Activated T-helper 1 cell treated with anti-CD3 and anti-CD28 coated beads, Interleukin-12 subunit alpha, Interleukin-12 subunit beta, Interleukin-2, Interleukin-4 antibody, amounts not matched to agents 30 ng/mL and 10 ng/mL and 1 ng/mL, durations not matched to agents 14 hours and 24 hours and 36 hours (primary cell): ENCODE results near the gene XPO6. TPM values are rescaled to one million over a fixed set of nuclear protein-coding genes. Genes with fewer than 3 reads are reported as not detected.

Experiments
- DNase-seq: peaks from one replicate; pipeline ENCODE4 v3.0.0; 2021; ENCODE audit warnings: low spot score
- H3K27ac Mint-ChIP-seq: one replicate; pipeline ENCODE4 v1.8.0; 2021; ENCODE audit warnings: mild to moderate bottlenecking, mixed read lengths
- H3K27me3 Mint-ChIP-seq: one replicate; pipeline ENCODE4 v1.8.0; 2022; ENCODE audit warnings: mild to moderate bottlenecking, moderate library complexity, mixed read lengths; ENCODE audit not compliant: insufficient read depth
- H3K36me3 Mint-ChIP-seq: one replicate; pipeline ENCODE4 v1.8.0; 2021; ENCODE audit warnings: low read depth, mixed read lengths
- H3K4me1 Mint-ChIP-seq: one replicate; pipeline ENCODE4 v1.8.0; 2021; ENCODE audit warnings: low read depth, mixed read lengths
- H3K4me3 Mint-ChIP-seq: one replicate; pipeline ENCODE4 v1.8.0; 2021; ENCODE audit warnings: mild to moderate bottlenecking, moderate library complexity, mixed read lengths
- H3K9me3 Mint-ChIP-seq: one replicate; pipeline ENCODE4 v1.8.0; 2021; ENCODE audit warnings: mixed read lengths
- intact Hi-C: fragments of 100-400 bp; cut with micrococcal nuclease; formaldehyde crosslinking; loops from one replicate; pipeline ENCODE4 v1.15.1; 2024
- total RNA-seq: library from RNA; stranded (reverse); gene quantifications from 2 replicates; pipeline ENCODE4 v1.2.3, GENCODE V29; 2022

Gene XPO6
- total RNA-seq, 1 donor from 2014 or later: 225 TPM

DNA sequence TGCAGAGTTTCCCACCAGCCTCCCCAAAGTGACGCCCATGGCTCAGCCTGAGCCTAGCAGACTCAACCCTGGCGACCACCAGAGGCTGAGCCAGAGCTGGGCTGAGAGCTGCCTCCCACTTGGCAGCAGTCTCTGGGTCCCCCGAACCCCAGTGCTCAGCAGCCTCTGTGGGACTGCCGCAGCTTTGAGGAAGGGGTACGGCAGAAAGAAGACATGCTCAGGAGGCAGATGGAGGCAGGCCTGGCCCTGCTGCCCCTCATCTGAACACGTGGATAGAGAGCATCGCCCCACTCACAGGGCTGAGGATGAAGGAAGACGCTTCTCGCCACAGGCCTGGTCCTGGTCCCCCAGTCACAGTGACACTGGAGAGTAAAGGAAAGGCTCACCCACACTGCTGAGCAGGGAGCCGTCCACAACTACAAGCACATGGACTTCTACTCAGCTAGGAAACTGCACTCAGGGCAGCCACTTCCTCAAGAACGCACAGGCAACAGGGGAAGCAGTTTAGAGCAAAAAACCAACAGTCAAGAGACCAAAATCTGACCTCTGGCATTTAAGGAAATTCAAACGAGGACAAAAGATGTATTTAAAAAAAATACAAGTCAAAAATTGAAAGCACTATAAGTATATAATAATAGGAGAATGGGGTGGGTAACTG, 103.0 kb downstream of the XPO6 start:
- Mint-ChIP-seq H3K27me3 (no peaks in the 10 kb centered on the region), H3K9me3 (no peaks in the 10 kb centered on the region), H3K27ac (no peak overlapping the region), H3K4me1 (peaks cover 22% of the 10 kb centered on the region), H3K4me3 (no peak overlapping the region), H3K36me3 (peaks cover 64% of the 10 kb centered on the region)
- intact Hi-C loops: no loop called here
- no peak for DNase-seq

DNA sequence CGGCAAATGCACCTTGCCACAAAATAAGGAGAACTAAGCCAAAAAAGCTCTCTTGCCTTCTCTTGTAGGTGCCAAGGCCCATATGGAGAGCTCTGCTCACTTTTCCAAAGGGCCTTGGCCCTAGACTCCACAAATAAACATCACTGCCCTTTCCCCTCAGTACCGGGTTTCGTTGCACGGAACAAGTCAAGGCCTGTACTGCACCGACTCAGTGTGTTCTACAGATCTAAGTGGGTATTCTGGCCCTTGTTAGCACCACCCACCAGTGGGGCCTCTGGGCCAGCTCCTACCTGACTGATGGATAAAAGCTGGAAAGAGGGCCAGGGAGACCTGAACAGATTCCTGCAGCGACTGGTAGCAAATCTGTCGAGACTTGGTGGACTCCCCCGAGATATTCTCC, 104.5 kb downstream of the XPO6 start:
- intact Hi-C loops: no loop called here
- Mint-ChIP-seq H3K9me3 (no peaks in the 10 kb centered on the region), H3K4me3 (no peak overlapping the region), H3K27me3 (no peaks in the 10 kb centered on the region), H3K27ac (no peak overlapping the region), H3K4me1 (peaks cover 15% of the 10 kb centered on the region), H3K36me3 (peaks cover 62% of the 10 kb centered on the region)
- no peak for DNase-seq

DNA sequence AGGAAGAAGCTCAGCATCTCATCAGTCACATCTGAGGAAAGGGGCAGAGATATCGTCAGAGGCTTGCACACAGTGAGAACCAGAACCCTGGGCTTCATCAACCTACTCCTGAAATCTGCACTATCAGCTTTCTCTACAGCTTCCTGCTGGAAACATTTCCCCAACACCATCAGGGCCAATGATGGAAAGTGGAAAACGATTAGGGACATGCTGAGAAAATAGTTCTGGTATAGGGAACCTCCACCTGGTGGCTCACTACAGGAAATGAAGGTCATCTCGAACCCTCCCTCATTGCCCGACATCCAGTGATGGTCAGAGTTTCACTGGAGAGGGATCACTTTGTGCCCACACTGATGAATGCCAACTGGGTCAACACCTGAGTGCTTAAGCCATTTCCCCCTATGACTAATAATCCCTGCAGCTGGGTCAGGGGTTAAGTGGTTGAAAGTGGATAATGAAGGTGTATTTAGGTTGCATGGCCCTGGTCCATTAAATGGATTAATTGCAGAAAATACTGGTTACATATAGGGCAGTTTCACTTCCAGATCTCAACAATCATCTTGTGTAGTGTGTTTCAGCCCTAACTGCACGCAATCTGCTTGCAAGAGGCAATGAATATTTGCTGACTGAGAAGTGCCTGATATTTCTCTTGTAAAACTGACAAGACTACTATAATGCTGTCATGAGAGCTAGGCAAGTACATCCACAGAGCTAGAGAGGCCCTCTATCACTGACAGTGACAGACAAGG, 105.1 kb downstream of the XPO6 start:
- H3K27ac Mint-ChIP-seq: no peak overlapping the region
- H3K27me3 Mint-ChIP-seq: no peaks in the 10 kb centered on the region
- H3K4me3 Mint-ChIP-seq: no peak overlapping the region
- intact Hi-C loops: no loop called here
- H3K4me1 Mint-ChIP-seq: peaks cover 15% of the 10 kb centered on the region
- no peak for DNase-seq
- H3K36me3 Mint-ChIP-seq: peaks cover 67% of the 10 kb centered on the region
- H3K9me3 Mint-ChIP-seq: no peaks in the 10 kb centered on the region

DNA sequence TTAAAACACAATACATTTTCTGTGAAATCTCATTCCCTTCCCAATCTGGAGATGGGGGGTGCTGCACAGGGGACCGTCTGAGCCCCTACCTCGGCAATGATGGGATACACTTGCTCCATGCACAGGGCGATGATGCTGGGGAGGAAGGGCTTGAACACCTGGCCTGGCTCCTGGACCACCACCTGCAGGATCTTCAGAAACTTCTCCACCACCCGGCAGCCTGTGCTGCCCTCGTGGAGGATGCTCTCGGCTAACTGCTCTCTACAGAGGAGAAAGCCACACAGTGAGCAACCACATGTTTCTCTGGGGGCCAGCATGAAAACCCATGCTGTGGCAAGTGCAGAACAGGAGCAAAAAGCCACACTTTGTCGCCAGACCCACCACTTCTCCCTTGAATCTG, 105.8 kb downstream of the XPO6 start:
- no peak overlapping the region for H3K4me3 Mint-ChIP-seq
- H3K27ac Mint-ChIP-seq: no peak overlapping the region
- H3K9me3 Mint-ChIP-seq: no peaks in the 10 kb centered on the region
- peaks cover 67% of the 10 kb centered on the region for H3K36me3 Mint-ChIP-seq
- no peaks in the 10 kb centered on the region for H3K27me3 Mint-ChIP-seq
- H3K4me1 Mint-ChIP-seq: peaks cover 15% of the 10 kb centered on the region
- DNase-seq: no peak
- intact Hi-C loops: no loop called here

DNA sequence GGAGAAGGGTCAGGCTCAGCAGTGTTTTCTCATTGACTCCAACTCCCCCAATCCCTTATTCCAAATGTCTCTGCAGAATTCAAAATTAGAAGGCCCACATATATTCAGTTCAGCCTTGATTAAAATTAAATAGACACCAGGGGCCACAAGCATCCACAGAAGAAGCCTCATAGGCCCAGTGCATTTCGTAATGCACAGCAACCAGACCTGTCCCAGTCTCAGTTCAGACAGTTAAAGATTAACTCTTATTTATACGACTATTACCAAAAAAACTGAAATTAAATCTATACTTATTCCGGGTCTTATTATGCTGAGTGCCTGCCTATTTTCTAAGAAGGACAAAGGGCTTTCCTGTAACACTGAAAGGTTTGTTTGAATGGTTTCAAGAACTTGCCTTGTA, 106.5 kb downstream of the XPO6 start:
- peaks cover 66% of the 10 kb centered on the region for H3K36me3 Mint-ChIP-seq
- H3K27me3 Mint-ChIP-seq: no peaks in the 10 kb centered on the region
- H3K4me3 Mint-ChIP-seq: no peak overlapping the region
- H3K27ac Mint-ChIP-seq: no peak overlapping the region
- intact Hi-C loops: no loop called here
- DNase-seq: no peak
- peaks cover 8% of the 10 kb centered on the region for H3K4me1 Mint-ChIP-seq
- H3K9me3 Mint-ChIP-seq: no peaks in the 10 kb centered on the region

DNA sequence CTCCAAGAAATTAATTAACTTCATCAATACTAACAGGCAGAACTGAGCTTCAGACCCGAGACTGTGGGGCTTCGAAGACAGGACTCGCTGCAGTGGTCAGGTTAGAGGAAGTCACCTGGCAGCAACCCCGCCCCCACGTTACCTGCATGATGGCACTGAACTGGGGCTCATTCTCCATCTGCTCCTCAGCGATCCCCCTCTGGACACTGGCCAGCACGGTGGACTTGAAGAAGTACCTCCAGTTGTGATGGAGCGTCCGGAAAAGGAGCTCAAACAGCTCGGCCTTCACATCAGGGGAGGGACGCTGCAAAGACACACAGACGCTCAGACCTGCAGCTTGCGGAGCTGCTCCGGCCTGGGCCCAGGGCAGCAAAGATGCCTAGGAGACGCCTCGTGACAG, 107.4 kb downstream of the XPO6 start:
- no peaks in the 10 kb centered on the region for H3K27me3 Mint-ChIP-seq
- intact Hi-C loops: no loop called here
- no peak overlapping the region for H3K27ac Mint-ChIP-seq
- H3K36me3 Mint-ChIP-seq: peaks cover 66% of the 10 kb centered on the region
- no peaks in the 10 kb centered on the region for H3K9me3 Mint-ChIP-seq
- peaks cover 3% of the 10 kb centered on the region for H3K4me1 Mint-ChIP-seq
- no peak overlapping the region for H3K4me3 Mint-ChIP-seq
- no peak for DNase-seq

DNA sequence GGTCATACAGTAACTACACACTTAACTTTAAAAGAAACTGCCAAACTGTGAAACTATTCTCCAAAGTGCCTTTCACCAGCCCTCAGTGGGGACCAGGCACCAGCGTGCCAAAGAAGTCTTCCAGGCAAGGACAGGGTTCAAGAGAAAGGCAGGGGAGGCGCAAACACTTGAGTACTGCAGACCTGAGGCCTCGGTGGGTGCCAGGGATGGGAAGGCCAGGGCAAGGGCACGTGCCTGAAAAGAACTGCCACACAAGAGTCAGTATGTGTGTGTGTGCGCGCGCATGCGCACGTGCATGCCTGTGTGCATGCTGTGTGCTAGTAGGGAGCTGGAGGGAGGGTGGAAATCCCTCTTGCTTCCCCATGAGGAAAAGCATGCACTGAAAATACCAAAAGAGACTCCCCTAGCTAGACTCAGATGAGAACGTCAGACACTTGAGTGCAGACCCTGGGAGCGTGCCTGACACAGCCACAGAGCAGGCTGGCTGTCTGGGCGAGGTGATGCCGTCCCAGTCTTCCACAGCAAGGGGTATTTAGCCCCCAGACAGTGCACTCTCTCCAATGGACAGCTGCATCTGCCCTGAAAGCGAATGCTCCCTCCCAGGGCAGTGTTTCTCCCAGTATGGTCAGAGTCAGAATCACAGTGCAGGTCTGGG, 108.1 kb downstream of the XPO6 start:
- Mint-ChIP-seq H3K36me3 (peaks cover 64% of the 10 kb centered on the region), H3K9me3 (no peaks in the 10 kb centered on the region), H3K4me1 (no peaks in the 10 kb centered on the region), H3K27me3 (no peaks in the 10 kb centered on the region), H3K27ac (no peak overlapping the region), H3K4me3 (no peak overlapping the region)
- intact Hi-C loops: no loop called here
- no peak for DNase-seq

DNA sequence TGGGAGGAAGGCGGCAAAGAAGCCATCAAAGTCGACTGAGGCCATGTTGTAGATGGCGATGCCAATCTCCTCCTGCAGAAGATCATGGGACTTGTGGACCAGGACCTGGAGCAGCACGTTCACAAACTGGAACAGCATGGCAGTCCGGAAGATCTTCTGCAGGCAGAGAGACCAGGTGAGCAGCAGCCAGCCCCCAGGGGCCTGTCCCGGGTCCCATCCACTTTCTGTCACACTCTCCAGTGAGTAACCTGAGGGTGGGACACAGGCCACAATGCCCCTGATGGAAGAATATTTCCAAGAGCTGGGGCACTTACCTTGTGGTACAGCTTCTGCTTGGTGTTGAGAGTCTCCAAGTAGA, 110.3 kb downstream of the XPO6 start:
- Mint-ChIP-seq H3K27me3 (no peaks in the 10 kb centered on the region), H3K4me3 (no peak overlapping the region), H3K4me1 (no peaks in the 10 kb centered on the region), H3K9me3 (no peaks in the 10 kb centered on the region), H3K36me3 (peaks cover 65% of the 10 kb centered on the region), H3K27ac (no peak overlapping the region)
- intact Hi-C loops: no loop called here
- DNase-seq: no peak

DNA sequence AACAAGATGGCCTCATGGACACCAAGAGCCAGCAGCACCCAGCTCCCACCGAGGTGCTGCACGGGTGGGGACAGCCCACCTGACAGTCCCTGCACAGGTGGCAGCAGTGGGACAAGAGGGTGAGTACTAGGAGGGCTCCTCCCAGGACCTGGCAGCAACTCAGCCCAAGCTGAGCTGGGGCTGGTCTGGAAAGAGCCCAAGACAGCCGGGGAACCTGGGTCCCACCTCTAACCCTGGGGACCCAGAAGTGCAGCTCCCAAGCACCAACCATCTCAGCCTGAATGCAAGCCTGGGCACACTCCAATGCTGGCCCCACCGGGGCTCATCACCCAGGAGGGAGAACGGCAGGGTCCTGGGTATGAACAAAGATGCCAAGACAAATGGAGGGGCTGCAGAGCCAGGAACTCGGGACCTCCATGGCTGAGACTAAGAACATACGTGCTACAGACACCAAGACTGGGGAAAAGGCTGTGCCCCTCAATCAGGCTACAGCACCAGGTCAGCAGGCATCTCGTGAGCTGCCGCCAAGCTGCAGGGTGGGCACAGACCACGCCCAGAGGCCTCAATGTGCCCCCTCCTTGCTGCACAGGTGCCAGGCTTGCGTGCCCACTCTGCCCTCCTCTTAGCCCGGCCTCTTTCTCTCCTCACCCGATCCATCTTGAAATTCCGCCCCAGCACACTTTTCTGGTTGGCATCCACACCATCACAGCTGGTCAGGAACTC, 110.8 kb downstream of the XPO6 start:
- Mint-ChIP-seq H3K9me3 (no peaks in the 10 kb centered on the region), H3K27me3 (no peaks in the 10 kb centered on the region), H3K4me3 (no peak overlapping the region), H3K4me1 (no peaks in the 10 kb centered on the region), H3K36me3 (peaks cover 63% of the 10 kb centered on the region), H3K27ac (no peak overlapping the region)
- intact Hi-C loops: no loop called here
- DNase-seq: no peak

DNA sequence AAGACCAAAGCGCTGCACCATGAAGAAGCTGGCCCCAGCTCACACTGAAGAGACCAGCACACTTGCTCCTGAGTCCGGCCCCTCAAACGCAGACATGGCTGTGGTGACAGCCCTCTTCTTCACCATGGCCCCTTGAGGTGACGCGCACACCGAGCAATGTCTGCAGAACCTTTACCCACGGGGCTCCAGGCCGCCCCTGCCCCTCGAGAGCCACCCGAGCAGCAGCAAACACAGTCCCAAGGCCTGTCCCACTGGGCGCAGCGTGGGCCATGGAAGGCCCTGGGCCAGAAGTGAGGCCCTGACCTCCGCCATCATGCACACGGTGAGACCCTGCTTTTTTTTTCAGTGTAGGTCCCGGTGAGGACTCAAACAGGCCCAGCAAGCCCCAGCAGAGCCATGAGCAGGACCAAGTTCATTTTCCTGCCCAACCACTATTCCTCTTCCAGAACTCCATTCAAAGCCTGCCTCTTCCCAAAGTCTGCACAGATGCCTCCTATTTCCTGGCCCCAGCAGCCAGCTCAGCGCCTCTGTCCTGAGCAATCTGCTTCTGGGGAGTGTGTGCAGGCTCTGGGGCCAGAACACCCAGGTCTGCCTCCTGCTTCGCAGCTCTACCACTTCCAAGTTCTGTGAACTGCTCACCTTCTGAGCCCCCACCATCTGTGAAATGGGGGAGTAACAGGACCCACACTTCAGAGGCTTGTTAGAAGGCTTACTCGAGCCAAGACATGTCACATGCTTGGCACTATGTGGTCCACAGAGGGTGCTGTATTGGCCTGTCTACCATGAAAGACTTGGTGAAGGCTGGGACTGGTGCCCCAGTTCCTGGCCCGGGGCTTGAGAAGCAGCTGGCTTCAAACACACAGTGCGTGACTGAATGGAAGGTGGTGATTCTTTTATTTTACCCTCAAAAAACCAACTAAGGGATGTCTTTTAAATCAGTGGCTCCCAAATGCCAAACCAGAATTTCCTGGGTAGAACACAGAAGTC, 112.5 kb downstream of the XPO6 start:
- intact Hi-C loops: no loop called here
- no peak for DNase-seq
- H3K4me1 Mint-ChIP-seq: no peaks in the 10 kb centered on the region
- H3K27me3 Mint-ChIP-seq: no peaks in the 10 kb centered on the region
- peaks cover 47% of the 10 kb centered on the region for H3K36me3 Mint-ChIP-seq
- H3K4me3 Mint-ChIP-seq: no peak overlapping the region
- H3K9me3 Mint-ChIP-seq: no peaks in the 10 kb centered on the region
- no peak overlapping the region for H3K27ac Mint-ChIP-seq

DNA sequence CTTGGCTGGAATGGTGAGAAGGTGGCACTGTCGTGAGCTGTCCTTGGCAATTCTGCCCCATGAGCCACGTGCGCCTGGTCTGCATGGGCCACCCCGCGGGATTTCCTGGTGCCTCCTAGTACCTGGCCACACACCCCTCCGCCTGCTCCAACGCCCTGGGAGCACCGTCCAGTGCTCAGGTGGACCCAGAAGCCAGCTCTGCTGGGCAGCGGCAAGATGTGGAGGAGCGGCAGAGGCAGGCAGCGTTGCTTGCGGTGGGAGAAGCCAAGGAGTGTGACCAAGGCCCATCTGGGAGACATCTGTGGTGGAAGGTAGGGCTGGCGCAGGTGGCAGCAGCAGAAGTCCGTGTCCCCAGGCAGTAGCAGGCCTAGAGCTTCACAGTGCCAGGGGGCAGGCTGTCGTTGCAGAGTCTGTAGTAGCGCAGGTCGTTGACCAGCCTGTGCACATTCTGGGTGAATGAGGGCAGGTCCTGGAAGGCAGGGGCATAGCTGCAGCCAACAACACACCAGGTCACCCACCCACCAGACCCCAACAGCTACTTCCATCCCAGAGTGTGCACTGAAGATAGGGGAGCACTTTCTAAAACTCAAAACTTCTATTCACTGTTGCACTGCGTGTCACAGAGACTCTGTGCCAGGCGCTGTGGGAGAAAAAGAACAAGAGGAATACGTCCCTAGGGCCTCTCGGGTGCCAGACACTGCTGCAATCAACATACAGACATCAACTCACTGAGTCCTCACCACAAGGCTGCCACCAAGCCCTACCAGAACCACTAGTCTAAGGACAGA, 113.4 kb downstream of the XPO6 start:
- H3K27me3 Mint-ChIP-seq: no peaks in the 10 kb centered on the region
- peaks cover 38% of the 10 kb centered on the region for H3K36me3 Mint-ChIP-seq
- intact Hi-C loops: no loop called here

More for the DNA sequence above, 113.4 kb downstream of the XPO6 start:
- no peaks in the 10 kb centered on the region for H3K4me1 Mint-ChIP-seq
- H3K4me3 Mint-ChIP-seq: no peak overlapping the region
- H3K9me3 Mint-ChIP-seq: no peaks in the 10 kb centered on the region
- no peak for DNase-seq
- no peak overlapping the region for H3K27ac Mint-ChIP-seq
